HCT116 (cell line): Measurements from ENCODE around the gene FBXW4. TPM values are rescaled to one million over a fixed set of nuclear protein-coding genes. Genes with fewer than 3 reads are reported as not detected.

Source experiments
- ATAC-seq: fragments of 200-7000 bp; cut with Tn5 transposase; 2 replicates; pipeline ENCODE4 v1.9.1; 2020; ENCODE audit warnings: mild to moderate bottlenecking, moderate library complexity
- BruUV-seq: library from RNA; stranded (reverse); fragments of 400-500 nt; replicated peaks from 2 replicates; lab custom pipeline; 2021; lab: Mats Ljungman, UMichigan
- CTCF ChIA-PET: fragments of 300-600 bp; sonication (Branson Sonifier 250); formaldehyde crosslinking; loops from one replicate; lab custom pipeline; 2021; ENCODE audit warnings: antibody characterized with exemption; lab: Charles Lee
- POLR2A ChIA-PET: fragments of 300-600, 350-600 bp; sonication (Branson Sonifier 250); formaldehyde crosslinking; loops from one replicate; lab custom pipeline; 2021; ENCODE audit warnings: antibody characterized with exemption; lab: Charles Lee
- RAD21 ChIA-PET, 2 experiments: fragments of 300-600 bp; sonication (Branson Sonifier 250); formaldehyde crosslinking; loops; one replicate each; lab custom pipeline; 2023; ENCODE audit warnings: low total read pairs in 2 of 2; ENCODE audit not compliant: uncharacterized antibody in 2 of 2, unreplicated experiment in 2 of 2, low non-redundant PET in 1 of 2; lab: Charles Lee
- DNase-seq: peaks from one replicate; pipeline ENCODE4 v3.0.0-alpha.2; 2010; ENCODE audit warnings: low read depth, low spot score
- H2AFZ ChIP-seq: fragments of 200-600 bp; shearing (Covaris generic), sonication (generic); 2 replicates; pipeline ENCODE4 v1.6.1; 2017; ENCODE audit warnings: low read depth, mixed run types, mixed read lengths, antibody characterized with exemption, low read length; ENCODE audit not compliant: poor library complexity, severe bottlenecking
- H3K27ac ChIP-seq: 2 replicates; pipeline ENCODE4 v1.5.1; 2012; ENCODE audit warnings: low read depth, low read length
- H3K27me3 ChIP-seq: fragments of 200-600 bp; sonication (generic); 2 replicates; pipeline ENCODE4 v1.6.1; 2016; ENCODE audit warnings: mixed run types, low read length, mixed read lengths; ENCODE audit not compliant: insufficient read depth
- H3K36me3 ChIP-seq, 2 experiments: fragments of 200-500 bp in 1 of 2; fragments of 200-600 bp in 1 of 2; sonication (Bioruptor generic) in 1 of 2; sonication (generic) in 1 of 2; 2 replicates each; pipeline versions ENCODE4 v1.5.1 to v1.6.1; 2014 to 2016; ENCODE audit warnings: low read length in 2 of 2, inconsistent platforms in 1 of 2, mixed read lengths in 1 of 2, mixed run types in 1 of 2; ENCODE audit not compliant: insufficient read depth in 2 of 2, control insufficient read depth in 1 of 2
- H3K4me1 ChIP-seq, 2 experiments: fragments of 200-600 bp in 1 of 2; sonication (generic) in 1 of 2; 2 replicates each; pipeline versions ENCODE4 v1.5.1 to v1.6.1; 2012 to 2017; ENCODE audit warnings: low read length in 2 of 2, inconsistent platforms in 1 of 2, mild to moderate bottlenecking in 1 of 2, mixed read lengths in 1 of 2, mixed run types in 1 of 2, moderate library complexity in 1 of 2; ENCODE audit not compliant: insufficient read depth in 2 of 2, control insufficient read depth in 1 of 2
- H3K4me2 ChIP-seq: fragments of 200-600 bp; sonication (generic); 2 replicates; pipeline ENCODE4 v1.6.1; 2017; ENCODE audit warnings: mixed run types, low read length, mixed read lengths
- H3K4me3 ChIP-seq, 2 experiments: fragments of 200-600 bp in 1 of 2; sonication (generic) in 1 of 2; replicated peaks in 1 of 2; 2 replicates each; pipeline ENCODE4 v1.5.1; 2011 to 2016; ENCODE audit warnings: low read length in 2 of 2, control low read depth in 1 of 2, low read depth in 1 of 2, mild to moderate bottlenecking in 1 of 2, mixed read lengths in 1 of 2, mixed run types in 1 of 2
- H3K79me2 ChIP-seq: fragments of 200-600 bp; sonication (generic); 2 replicates; pipeline ENCODE4 v1.6.1; 2017; ENCODE audit warnings: mild to moderate bottlenecking, mixed run types, low read length, moderate library complexity, mixed read lengths; ENCODE audit not compliant: insufficient read depth
- H3K9ac ChIP-seq: fragments of 200-600 bp; sonication (generic); 2 replicates; pipeline ENCODE4 v1.6.1; 2016; ENCODE audit warnings: low read length, mixed read lengths
- H3K9me2 ChIP-seq: fragments of 200-600 bp; sonication (generic), shearing (Covaris generic); 2 replicates; pipeline ENCODE4 v1.6.1; 2017; ENCODE audit warnings: mixed run types, mild to moderate bottlenecking, moderate library complexity; ENCODE audit not compliant: insufficient read depth
- H3K9me3 ChIP-seq, 2 experiments: fragments of 200-500 bp in 1 of 2; fragments of 200-600 bp in 1 of 2; sonication (Bioruptor generic) in 1 of 2; sonication (generic) in 1 of 2; 2 replicates each; pipeline ENCODE4 v1.6.1; 2014 to 2017; ENCODE audit warnings: low read length in 2 of 2, mixed read lengths in 2 of 2, inconsistent platforms in 1 of 2, low read depth in 1 of 2, mild to moderate bottlenecking in 1 of 2, mixed run types in 1 of 2, moderate library complexity in 1 of 2; ENCODE audit not compliant: control insufficient read depth in 1 of 2, insufficient read depth in 1 of 2
- H4K20me1 ChIP-seq: fragments of 200-600 bp; sonication (generic), shearing (Covaris generic); 2 replicates; pipeline ENCODE4 v1.6.1; 2017; ENCODE audit warnings: mixed run types, mild to moderate bottlenecking, moderate library complexity; ENCODE audit not compliant: insufficient read depth
- CBX3 ChIP-seq: IDR thresholded peaks from 2 replicates; pipeline ENCODE4 v1.6.1; 2012; ENCODE audit warnings: low read depth
- CEBPB ChIP-seq: IDR thresholded peaks from 2 replicates; pipeline ENCODE4 v1.6.1; 2012; ENCODE audit warnings: low read depth
- EZH2phosphoT487 ChIP-seq: fragments of 200-600 bp; IDR thresholded peaks from 2 replicates; pipeline ENCODE4 v1.6.1; 2018; ENCODE audit warnings: antibody characterized with exemption, borderline replicate concordance
- FOSL1 ChIP-seq: IDR thresholded peaks from 2 replicates; pipeline ENCODE4 v1.6.1; 2012; ENCODE audit warnings: low read depth
- SP1 ChIP-seq: IDR thresholded peaks from 2 replicates; pipeline ENCODE4 v1.6.1; 2012; ENCODE audit warnings: low read depth
- ZFX ChIP-seq: fragments of 450-650 bp; IDR thresholded peaks from 2 replicates; pipeline ENCODE4 v1.6.1; 2017
- ZNF274 ChIP-seq: fragments of 200-500 bp; sonication (Bioruptor generic); IDR thresholded peaks from 2 replicates; pipeline ENCODE4 v1.6.1; 2014; ENCODE audit warnings: mild to moderate bottlenecking, low read depth, low read length, inconsistent platforms
- intact Hi-C: fragments of 100-400 bp; cut with micrococcal nuclease; formaldehyde crosslinking; loops from 2 replicates; pipeline ENCODE4 v1.10.0; 2022
- total RNA-seq: library from RNA; stranded (reverse); gene quantifications from one replicate; pipeline ENCODE4 v1.2.1, GENCODE V29; 2021; ENCODE audit not compliant: unreplicated experiment
- TF ChIP-seq, protein P1 (sequence below), 3 experiments: fragments of 200-600 bp in 1 of 3; sonication (generic) in 1 of 3; IDR thresholded peaks in 2 of 3; conservative IDR thresholded peaks in 1 of 3; 2 replicates each; pipeline ENCODE4 v1.5.1; 2012 to 2017; ENCODE audit warnings: low read depth in 2 of 3, low read length in 2 of 3, antibody characterized with exemption in 1 of 3, borderline replicate concordance in 1 of 3, control low read depth in 1 of 3, mild to moderate bottlenecking in 1 of 3, mixed read lengths in 1 of 3, mixed run types in 1 of 3, moderate library complexity in 1 of 3; ENCODE audit not compliant: insufficient read depth in 1 of 3
- TF ChIP-seq, protein P2 (sequence below): IDR thresholded peaks from 2 replicates; pipeline ENCODE4 v1.6.1; 2012; ENCODE audit warnings: low read depth
- TF ChIP-seq, protein P3 (sequence below): IDR thresholded peaks from 2 replicates; pipeline ENCODE4 v1.6.1; 2011; ENCODE audit warnings: mild to moderate bottlenecking, low read length, moderate library complexity; ENCODE audit not compliant: insufficient replicate concordance; ENCODE audit errors: extremely low read depth
- TF ChIP-seq, protein P4 (sequence below): IDR thresholded peaks from 2 replicates; pipeline ENCODE4 v1.6.1; 2012

FBXW4 gene
- total RNA-seq, 1 experiment from 2014 or later = 35.3 TPM

DNA sequence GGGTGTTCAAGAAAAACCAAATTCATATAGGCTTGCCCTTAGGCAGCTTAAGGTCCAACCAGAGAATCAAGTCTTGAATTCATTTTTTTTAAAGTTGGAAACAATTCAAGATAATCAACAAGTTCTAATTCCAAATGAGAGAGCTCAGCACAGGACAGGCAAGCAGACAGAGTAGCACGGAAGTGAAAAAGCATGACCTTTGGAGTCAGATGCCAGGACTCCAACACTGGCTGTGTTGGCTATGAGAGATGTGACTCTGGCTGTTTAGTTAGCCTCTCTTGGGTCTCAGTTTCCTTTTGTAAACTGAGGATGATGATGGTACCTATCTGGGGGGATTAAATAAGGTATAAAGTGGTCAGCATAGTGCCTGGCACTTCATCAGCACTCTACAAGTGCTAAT, 49.3 kb downstream of the FBXW4 start:
- Histone ChIP-seq H3K4me2 (no peak overlapping the region), H3K79me2 (no peaks in the 10 kb centered on the region), H3K4me3 (no peak overlapping the region)
- BruUV-seq = no TSS peak
- ChIA-PET POLR2A (no interaction called here), RAD21 (no interaction called here)
- TF ChIP-seq, protein P1, sequence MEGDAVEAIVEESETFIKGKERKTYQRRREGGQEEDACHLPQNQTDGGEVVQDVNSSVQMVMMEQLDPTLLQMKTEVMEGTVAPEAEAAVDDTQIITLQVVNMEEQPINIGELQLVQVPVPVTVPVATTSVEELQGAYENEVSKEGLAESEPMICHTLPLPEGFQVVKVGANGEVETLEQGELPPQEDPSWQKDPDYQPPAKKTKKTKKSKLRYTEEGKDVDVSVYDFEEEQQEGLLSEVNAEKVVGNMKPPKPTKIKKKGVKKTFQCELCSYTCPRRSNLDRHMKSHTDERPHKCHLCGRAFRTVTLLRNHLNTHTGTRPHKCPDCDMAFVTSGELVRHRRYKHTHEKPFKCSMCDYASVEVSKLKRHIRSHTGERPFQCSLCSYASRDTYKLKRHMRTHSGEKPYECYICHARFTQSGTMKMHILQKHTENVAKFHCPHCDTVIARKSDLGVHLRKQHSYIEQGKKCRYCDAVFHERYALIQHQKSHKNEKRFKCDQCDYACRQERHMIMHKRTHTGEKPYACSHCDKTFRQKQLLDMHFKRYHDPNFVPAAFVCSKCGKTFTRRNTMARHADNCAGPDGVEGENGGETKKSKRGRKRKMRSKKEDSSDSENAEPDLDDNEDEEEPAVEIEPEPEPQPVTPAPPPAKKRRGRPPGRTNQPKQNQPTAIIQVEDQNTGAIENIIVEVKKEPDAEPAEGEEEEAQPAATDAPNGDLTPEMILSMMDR (IDR thresholded peaks at IDR 0.05 in 2 of 3, conservative IDR thresholded peaks at IDR 0.05 in 1 of 3; ENCODE audit: borderline replicate concordance in 1 of 3, insufficient read depth in 1 of 3, low read depth in 2 of 3, low read length in 2 of 3) = no peak
- no peak for TF ChIP-seq CEBPB
- TF ChIP-seq EZH2phosphoT487 = no peak
- TF ChIP-seq, protein P2, sequence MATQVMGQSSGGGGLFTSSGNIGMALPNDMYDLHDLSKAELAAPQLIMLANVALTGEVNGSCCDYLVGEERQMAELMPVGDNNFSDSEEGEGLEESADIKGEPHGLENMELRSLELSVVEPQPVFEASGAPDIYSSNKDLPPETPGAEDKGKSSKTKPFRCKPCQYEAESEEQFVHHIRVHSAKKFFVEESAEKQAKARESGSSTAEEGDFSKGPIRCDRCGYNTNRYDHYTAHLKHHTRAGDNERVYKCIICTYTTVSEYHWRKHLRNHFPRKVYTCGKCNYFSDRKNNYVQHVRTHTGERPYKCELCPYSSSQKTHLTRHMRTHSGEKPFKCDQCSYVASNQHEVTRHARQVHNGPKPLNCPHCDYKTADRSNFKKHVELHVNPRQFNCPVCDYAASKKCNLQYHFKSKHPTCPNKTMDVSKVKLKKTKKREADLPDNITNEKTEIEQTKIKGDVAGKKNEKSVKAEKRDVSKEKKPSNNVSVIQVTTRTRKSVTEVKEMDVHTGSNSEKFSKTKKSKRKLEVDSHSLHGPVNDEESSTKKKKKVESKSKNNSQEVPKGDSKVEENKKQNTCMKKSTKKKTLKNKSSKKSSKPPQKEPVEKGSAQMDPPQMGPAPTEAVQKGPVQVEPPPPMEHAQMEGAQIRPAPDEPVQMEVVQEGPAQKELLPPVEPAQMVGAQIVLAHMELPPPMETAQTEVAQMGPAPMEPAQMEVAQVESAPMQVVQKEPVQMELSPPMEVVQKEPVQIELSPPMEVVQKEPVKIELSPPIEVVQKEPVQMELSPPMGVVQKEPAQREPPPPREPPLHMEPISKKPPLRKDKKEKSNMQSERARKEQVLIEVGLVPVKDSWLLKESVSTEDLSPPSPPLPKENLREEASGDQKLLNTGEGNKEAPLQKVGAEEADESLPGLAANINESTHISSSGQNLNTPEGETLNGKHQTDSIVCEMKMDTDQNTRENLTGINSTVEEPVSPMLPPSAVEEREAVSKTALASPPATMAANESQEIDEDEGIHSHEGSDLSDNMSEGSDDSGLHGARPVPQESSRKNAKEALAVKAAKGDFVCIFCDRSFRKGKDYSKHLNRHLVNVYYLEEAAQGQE = no peak
- no peak for TF ChIP-seq CBX3
- TF ChIP-seq, protein P3, sequence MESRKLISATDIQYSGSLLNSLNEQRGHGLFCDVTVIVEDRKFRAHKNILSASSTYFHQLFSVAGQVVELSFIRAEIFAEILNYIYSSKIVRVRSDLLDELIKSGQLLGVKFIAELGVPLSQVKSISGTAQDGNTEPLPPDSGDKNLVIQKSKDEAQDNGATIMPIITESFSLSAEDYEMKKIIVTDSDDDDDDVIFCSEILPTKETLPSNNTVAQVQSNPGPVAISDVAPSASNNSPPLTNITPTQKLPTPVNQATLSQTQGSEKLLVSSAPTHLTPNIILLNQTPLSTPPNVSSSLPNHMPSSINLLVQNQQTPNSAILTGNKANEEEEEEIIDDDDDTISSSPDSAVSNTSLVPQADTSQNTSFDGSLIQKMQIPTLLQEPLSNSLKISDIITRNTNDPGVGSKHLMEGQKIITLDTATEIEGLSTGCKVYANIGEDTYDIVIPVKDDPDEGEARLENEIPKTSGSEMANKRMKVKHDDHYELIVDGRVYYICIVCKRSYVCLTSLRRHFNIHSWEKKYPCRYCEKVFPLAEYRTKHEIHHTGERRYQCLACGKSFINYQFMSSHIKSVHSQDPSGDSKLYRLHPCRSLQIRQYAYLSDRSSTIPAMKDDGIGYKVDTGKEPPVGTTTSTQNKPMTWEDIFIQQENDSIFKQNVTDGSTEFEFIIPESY = no peak
- TF ChIP-seq, protein P4, sequence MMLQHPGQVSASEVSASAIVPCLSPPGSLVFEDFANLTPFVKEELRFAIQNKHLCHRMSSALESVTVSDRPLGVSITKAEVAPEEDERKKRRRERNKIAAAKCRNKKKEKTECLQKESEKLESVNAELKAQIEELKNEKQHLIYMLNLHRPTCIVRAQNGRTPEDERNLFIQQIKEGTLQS = no peak
- no peak for TF ChIP-seq ZFX
- no peak for TF ChIP-seq SP1
- TF ChIP-seq FOSL1 = no peak
- TF ChIP-seq ZNF274 = no peak
- TF ChIP-seq, all 23 proteins: peak for 0
- Histone ChIP-seq H3K36me3 (no peaks in the 10 kb centered on the region), H3K9me3 (no peaks in the 10 kb centered on the region), H3K4me1 (no peaks in the 10 kb centered on the region), H3K27ac (no peak overlapping the region), H4K20me1 (no peaks in the 10 kb centered on the region), H3K9ac (no peak overlapping the region), H2AFZ (no peak overlapping the region), H3K9me2 (no peaks in the 10 kb centered on the region), H3K27me3 (no peaks in the 10 kb centered on the region)
- DNase-seq = no peak
- CTCF ChIA-PET = no interaction called here
- no peak for ATAC-seq
- intact Hi-C loops = no loop called here
